IMR-90 (cell line): ENCODE data around the gene ART3. TPM values are rescaled to one million over a fixed set of nuclear protein-coding genes. Genes with fewer than 3 reads are reported as not detected.

Experiments
- ATAC-seq: fragments of 200-7000 bp; cut with Tn5 transposase; 2 replicates; pipeline ENCODE4 v1.9.1; 2020; ENCODE audit warnings: low read depth, mild to moderate bottlenecking, moderate library complexity
- BruUV-seq: library from RNA; stranded (reverse); fragments of 400-500 nt; replicated peaks from 2 replicates; lab custom pipeline; 2021; lab: Mats Ljungman, UMichigan
- CTCF ChIA-PET: fragments of 300-600 bp; formaldehyde crosslinking; extraction: SDS; loops from one replicate; lab custom pipeline; 2021; ENCODE audit warnings: antibody characterized with exemption; lab: Yijun Ruan, JAX
- POLR2A ChIA-PET: fragments of 300-600 bp; sonication (Branson Sonifier 250); formaldehyde crosslinking; loops from one replicate; lab custom pipeline; 2022; ENCODE audit warnings: antibody characterized with exemption; ENCODE audit not compliant: unreplicated experiment; lab: Charles Lee
- DNase-seq: peaks from one replicate; pipeline ENCODE4 v3.0.0; 2013
- H2AFZ ChIP-seq: replicated peaks from 2 replicates; pipeline ENCODE3; 2013; ENCODE audit warnings: low read length, mild to moderate bottlenecking; ENCODE audit not compliant: poor library complexity
- H2AK5ac ChIP-seq: 2 replicates; pipeline ENCODE4 v1.6.1; 2013; ENCODE audit warnings: low read depth, low read length, inconsistent platforms
- H2AK9ac ChIP-seq: replicated peaks from 2 replicates; pipeline ENCODE3; 2013; ENCODE audit warnings: mild to moderate bottlenecking, low read depth, low read length, moderate library complexity; ENCODE audit not compliant: poor library complexity
- H2BK120ac ChIP-seq: 2 replicates; pipeline ENCODE4 v1.6.1; 2013; ENCODE audit warnings: low read depth, low read length, inconsistent platforms
- H2BK15ac ChIP-seq: 3 replicates; pipeline ENCODE4 v1.6.1; 2013; ENCODE audit warnings: low read depth, low read length, inconsistent platforms
- H2BK20ac ChIP-seq: 2 replicates; pipeline ENCODE4 v1.6.1; 2013; ENCODE audit warnings: low read depth, mild to moderate bottlenecking, inconsistent platforms, low read length, moderate library complexity
- H2BK5ac ChIP-seq: 2 replicates; pipeline ENCODE4 v1.6.1; 2013; ENCODE audit warnings: mild to moderate bottlenecking, low read depth, low read length, inconsistent platforms; ENCODE audit not compliant: poor library complexity, severe bottlenecking
- H3K14ac ChIP-seq: replicated peaks from 2 replicates; pipeline ENCODE4 v1.6.1; 2013; ENCODE audit warnings: low read depth, low read length, inconsistent platforms
- H3K18ac ChIP-seq: 2 replicates; pipeline ENCODE4 v1.6.1; 2013; ENCODE audit warnings: low read depth, low read length, control low read depth
- H3K23ac ChIP-seq: 2 replicates; pipeline ENCODE4 v1.6.1; 2013; ENCODE audit warnings: low read depth, low read length, inconsistent platforms
- H3K27ac ChIP-seq: 2 replicates; pipeline ENCODE4 v1.5.1; 2013; ENCODE audit warnings: mild to moderate bottlenecking, control low read depth, low read length; ENCODE audit not compliant: insufficient read depth
- H3K27me3 ChIP-seq: 2 replicates; pipeline ENCODE4 v1.6.1; 2013; ENCODE audit warnings: low read length; ENCODE audit not compliant: control insufficient read depth, insufficient read depth
- H3K36me3 ChIP-seq: 2 replicates; pipeline ENCODE4 v1.6.1; 2013; ENCODE audit warnings: low read length, mixed read lengths; ENCODE audit not compliant: control insufficient read depth, insufficient read depth
- H3K4ac ChIP-seq: 2 replicates; pipeline ENCODE4 v1.6.1; 2013; ENCODE audit warnings: low read depth, low read length, inconsistent platforms
- H3K4me1 ChIP-seq: 2 replicates; pipeline ENCODE4 v1.6.1; 2013; ENCODE audit warnings: low read length, mixed read lengths; ENCODE audit not compliant: control insufficient read depth, insufficient read depth
- H3K4me2 ChIP-seq: 2 replicates; pipeline ENCODE4 v1.6.1; 2013; ENCODE audit warnings: low read depth, mild to moderate bottlenecking, control low read depth, low read length, moderate library complexity
- H3K4me3 ChIP-seq: 2 replicates; pipeline ENCODE4 v1.5.1; 2013; ENCODE audit warnings: low read depth, mild to moderate bottlenecking, control low read depth, low read length, moderate library complexity; ENCODE audit not compliant: insufficient read depth
- H3K56ac ChIP-seq: 2 replicates; pipeline ENCODE4 v1.6.1; 2013; ENCODE audit warnings: low read length, inconsistent platforms; ENCODE audit not compliant: insufficient read depth; ENCODE audit errors: extremely low read depth
- H3K79me1 ChIP-seq, 2 experiments: 2 replicates each; pipeline ENCODE4 v1.6.1; 2013; ENCODE audit warnings: low read length in 2 of 2, inconsistent platforms in 1 of 2, low read depth in 1 of 2
- H3K9ac ChIP-seq: 2 replicates; pipeline ENCODE4 v1.6.1; 2013; ENCODE audit warnings: low read depth, low read length, control low read depth
- H3K9me1 ChIP-seq: 2 replicates; pipeline ENCODE4 v1.6.1; 2013; ENCODE audit warnings: low read length, inconsistent platforms; ENCODE audit not compliant: insufficient read depth
- H3K9me3 ChIP-seq: 2 replicates; pipeline ENCODE4 v1.6.1; 2013; ENCODE audit warnings: low read length; ENCODE audit not compliant: control insufficient read depth, insufficient read depth
- H4K20me1 ChIP-seq: 2 replicates; pipeline ENCODE4 v1.6.1; 2013; ENCODE audit warnings: low read length, inconsistent platforms; ENCODE audit not compliant: insufficient read depth
- H4K5ac ChIP-seq: 2 replicates; pipeline ENCODE4 v1.6.1; 2013; ENCODE audit warnings: mild to moderate bottlenecking, low read depth, low read length, control low read depth
- H4K8ac ChIP-seq, 2 experiments: 2 replicates each; pipeline ENCODE4 v1.6.1; 2013; ENCODE audit warnings: low read depth in 2 of 2, low read length in 2 of 2, control low read depth in 1 of 2, inconsistent platforms in 1 of 2
- H4K91ac ChIP-seq: 2 replicates; pipeline ENCODE4 v1.6.1; 2013; ENCODE audit warnings: low read depth, low read length, inconsistent platforms; ENCODE audit not compliant: insufficient read depth
- MAFK ChIP-seq: IDR thresholded peaks from 2 replicates; pipeline ENCODE4 v1.6.1; 2012; ENCODE audit warnings: low read depth, low read length, improper control_type of control experiment
- MAZ ChIP-seq: IDR thresholded peaks from 2 replicates; pipeline ENCODE4 v1.6.1; 2012; ENCODE audit warnings: low read depth, mild to moderate bottlenecking, low read length, improper control_type of control experiment, moderate library complexity, borderline replicate concordance
- SMC3 ChIP-seq: fragments of 150-350 bp; IDR thresholded peaks from 2 replicates; pipeline ENCODE4 v1.6.1; 2016; ENCODE audit warnings: low read depth, mild to moderate bottlenecking, antibody characterized with exemption, low read length, moderate library complexity
- WGBS, 2 experiments: methylation state at CpG; one replicate each; pipeline versions ENCODE4 v1.1.5 to v1.1.7; 2013; ENCODE audit warnings: missing lambda C conversion rate in 2 of 2; ENCODE audit not compliant: insufficient read length in 1 of 2; ENCODE audit errors: extremely low coverage in 2 of 2; 5-methylcytosine and 5-hydroxymethylcytosine counted together
- dilution Hi-C: fragments of 300-500 bp; cut with HindIII; formaldehyde crosslinking; loops from one replicate; pipeline ENCODE4 v1.14.3; 2018; ENCODE audit warnings: low sequenced_read_pairs; ENCODE audit not compliant: unreplicated experiment
- in situ Hi-C: fragments of 300-500 bp; cut with MboI; formaldehyde crosslinking; loops from 3 replicates; pipeline ENCODE4 v1.14.3; 2019; ENCODE audit warnings: low sequenced_read_pairs, inconsistent platforms, mixed read lengths
- intact Hi-C: fragments of 100-400 bp; cut with micrococcal nuclease; formaldehyde crosslinking; loops from 2 replicates; pipeline ENCODE4 v1.10.0; 2022
- polyA plus RNA-seq, 3 experiments: library from polyadenylated mRNA; depleted of rRNA; stranded (reverse); fragments of >200 nt; gene quantifications; 2 replicates each; pipeline ENCODE4 v1.2.3, GENCODE V29; 2012; ENCODE audit warnings: low replicate concordance in 1 of 3
- total RNA-seq: library from RNA; depleted of rRNA; stranded (reverse); fragments of >200 nt; gene quantifications from 2 replicates; pipeline ENCODE4 v1.2.3, GENCODE V29; 2012

ART3 gene
- total and polyA plus RNA-seq, 2 of the 4 experiments (the other 2 are of a cell fraction): 0.15 TPM; not detected in 1

DNA sequence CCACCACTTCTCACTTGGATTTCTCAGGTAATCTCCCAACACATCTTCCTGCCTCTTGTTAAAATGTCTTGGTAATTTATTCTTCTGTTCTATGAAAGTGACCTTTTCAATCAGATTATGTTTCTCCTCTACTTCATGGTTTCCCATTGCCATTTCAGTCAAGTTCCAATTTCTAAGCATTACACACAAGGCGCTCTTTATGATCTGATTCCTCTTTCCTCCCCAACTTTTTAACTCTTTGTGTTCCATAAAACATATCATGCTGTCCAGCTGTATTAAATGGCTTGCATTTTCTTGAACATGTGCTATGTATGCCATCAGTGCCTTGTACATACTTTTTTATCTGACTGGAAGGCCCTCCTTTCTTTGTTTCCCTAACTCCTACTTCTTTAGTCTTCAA lies 13.1 kb upstream of the ART3 start:
- Histone ChIP-seq H2BK15ac (no peak overlapping the region), H3K56ac (no peak overlapping the region), H3K27me3 (no peaks in the 10 kb centered on the region; the same call in 1 of the 2 replicates), H2BK20ac (no peak overlapping the region), H3K4me3 (no peak overlapping the region), H3K36me3 (no peaks in the 10 kb centered on the region), H3K27ac (no peak overlapping the region), H2AFZ (no peak overlapping the region), H3K9ac (no peak overlapping the region), H3K79me1 (no peaks in the 10 kb centered on the region), H3K9me3 (no peaks in the 10 kb centered on the region), H3K18ac (no peak overlapping the region), H2BK120ac (no peak overlapping the region), H2AK9ac (no peak overlapping the region), H3K23ac (no peak overlapping the region), H3K14ac (no peak overlapping the region), H3K9me1 (no peaks in the 10 kb centered on the region), H3K4ac (no peak overlapping the region), H4K5ac (no peak overlapping the region), H2AK5ac (no peak overlapping the region), H4K20me1 (no peaks in the 10 kb centered on the region), H3K4me2 (no peak overlapping the region), H4K8ac (no peak overlapping the region), H2BK5ac (no peak overlapping the region), H4K91ac (no peak overlapping the region), H3K4me1 (no peaks in the 10 kb centered on the region; the same call in 1 of the 2 replicates)
- ATAC-seq: no peak
- in situ Hi-C loops: no loop called here
- dilution Hi-C loops: no loop called here
- POLR2A ChIA-PET: no interaction called here
- no TSS peak for BruUV-seq
- intact Hi-C loops: loop anchor here (10.0 kb wide), 1 partner anchor 147 kb away; no protein-coding TSS in a partner anchor
- CTCF ChIA-PET: no interaction called here
- TF ChIP-seq MAZ (no peak), MAFK (no peak), SMC3 (no peak)
- 20% methylated on average over 1 of the region's 1 CpG; no CpG with 5 or more reads in 1 of the 2 experiments for WGBS, 2 experiments
- DNase-seq: no peak
